Melanocyte of skin (primary cell): ENCODE data around the gene H1-8. TPM values are rescaled to one million over a fixed set of nuclear protein-coding genes. Genes with fewer than 3 reads are reported as not detected.

Source experiments
- small RNA-seq, 2 donors: library from RNA; depleted of rRNA; stranded (forward); fragments of <200 nt; gene quantifications; one replicate each; pipeline ENCODE3, GENCODE V24; 2012
- total RNA-seq, 2 donors: library from RNA; depleted of rRNA; stranded (reverse); fragments of >200 nt; gene quantifications; 2 replicates each; pipeline ENCODE4 v1.2.3, GENCODE V29; 2012

Gene H1-8, protein sequence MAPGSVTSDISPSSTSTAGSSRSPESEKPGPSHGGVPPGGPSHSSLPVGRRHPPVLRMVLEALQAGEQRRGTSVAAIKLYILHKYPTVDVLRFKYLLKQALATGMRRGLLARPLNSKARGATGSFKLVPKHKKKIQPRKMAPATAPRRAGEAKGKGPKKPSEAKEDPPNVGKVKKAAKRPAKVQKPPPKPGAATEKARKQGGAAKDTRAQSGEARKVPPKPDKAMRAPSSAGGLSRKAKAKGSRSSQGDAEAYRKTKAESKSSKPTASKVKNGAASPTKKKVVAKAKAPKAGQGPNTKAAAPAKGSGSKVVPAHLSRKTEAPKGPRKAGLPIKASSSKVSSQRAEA
- total RNA-seq: not detected

GRCh38 chr3:129543156-129543790 is at the start of gene H1-8:
TSS of gene H1-8 (plus strand) at chr3:129543175. CDS start at chr3:129543219, 44 bp downstream.

GRCh38 chr3:129528589-129529100 is 14.3 kb upstream of the H1-8 start, which contains the start of gene RHO:
TSS of gene RHO (plus strand) at chr3:129528639. CDS start at chr3:129528734, 95 bp downstream.

Small RNA genes within 50 kb of the gene (small RNA-seq; reads per million reads assigned to genes)
- 0 to 0.06 reads per million in 2 donors for gene RN7SL752P

Other genes starting within 250 kb of the H1-8 start
- under 1 TPM; under 0.01 TPM for gene EFCAB12, start 114.5 kb upstream of the H1-8 start, total RNA-seq
- gene MBD4, start 103.2 kb upstream of the H1-8 start, total RNA-seq: 10 to 100 TPM; 17.2 to 20.3 TPM
- 10 to 100 TPM; 13.1 to 15.3 TPM for gene IFT122, start 103.0 kb upstream of the H1-8 start, total RNA-seq
- not detected for gene RHO, start 14.5 kb upstream of the H1-8 start, total RNA-seq
- gene PLXND1, start 63.5 kb downstream of the H1-8 start, total RNA-seq: 10 to 100 TPM in 1 of 2 donors, 1 to 10 TPM in 1; 8.3 to 33.3 TPM